GM21528 (cell line): ENCODE data around the gene TXNDC12.
"Not testable (repeated sequence)": the region's sequence is repeated elsewhere in the genome, so short reads cannot be mapped to it uniquely, and the experiment has no call there.

Experiments
- ATAC-seq: cut with Tn5 transposase; IDR thresholded peaks from one replicate; pipeline ENCODE4 v1.9.1; 2021; ENCODE audit warnings: mild to moderate bottlenecking, moderate library complexity; ENCODE audit not compliant: unreplicated experiment, low FRiP score

TXNDC12 gene

GRCh38 chr1:52055066-52055865 lies at the start of gene TXNDC12:
TXNDC12 (minus strand) TSS chr1:52055191; CDS start chr1:52055096, 95 bp downstream.
- peak; percentile 46 for ATAC-seq

- peak; percentile 67 for ATAC-seq
These were observed 47.5 kb upstream of the TXNDC12 start for GRCh38 chr1:52102336-52103013.

GRCh38 chr1:52098139-52098871 lies 43.3 kb upstream of the TXNDC12 start:
- no peak for ATAC-seq

- ATAC-seq: no peak
These were observed 41.2 kb upstream of the TXNDC12 start for GRCh38 chr1:52096216-52096615.

- not testable (repeated sequence) for ATAC-seq
These were observed 39.3 kb upstream of the TXNDC12 start for GRCh38 chr1:52094300-52094699.

- ATAC-seq: not testable (repeated sequence)
These were observed 32.9 kb upstream of the TXNDC12 start for GRCh38 chr1:52087892-52088291.

GRCh38 chr1:52080014-52080415 lies 25.0 kb upstream of the TXNDC12 start:
- ATAC-seq: no peak

- not testable (repeated sequence) for ATAC-seq
These were observed 22.3 kb upstream of the TXNDC12 start for GRCh38 chr1:52077277-52077676.

GRCh38 chr1:52072291-52072690 lies 17.3 kb upstream of the TXNDC12 start:
- no peak for ATAC-seq

- ATAC-seq: no peak
These were observed 15.7 kb upstream of the TXNDC12 start for GRCh38 chr1:52070704-52071103.

GRCh38 chr1:52063192-52063591 lies 8.2 kb upstream of the TXNDC12 start:
- ATAC-seq: no peak

GRCh38 chr1:52060822-52061221 lies 5.8 kb upstream of the TXNDC12 start:
- ATAC-seq: no peak

GRCh38 chr1:52059888-52060287 lies 4.9 kb upstream of the TXNDC12 start:
- no peak for ATAC-seq

- ATAC-seq: no peak
These were observed 4.3 kb upstream of the TXNDC12 start for GRCh38 chr1:52059321-52059720.

GRCh38 chr1:52057876-52058415 lies 3.0 kb upstream of the TXNDC12 start:
- ATAC-seq: no peak

GRCh38 chr1:52057255-52057654 lies 2.3 kb upstream of the TXNDC12 start:
- no peak for ATAC-seq

GRCh38 chr1:52056937-52057231 lies 1.9 kb upstream of the TXNDC12 start:
- peak; percentile 51 for ATAC-seq

GRCh38 chr1:52056163-52056936 lies 1.4 kb upstream of the TXNDC12 start, which contains the start of gene BTF3L4:
BTF3L4 (plus strand) TSS chr1:52056295; CDS start chr1:52059848, 3,553 bp downstream.
- ATAC-seq: peak; percentile 87

- ATAC-seq: no peak
These were observed 823 bp upstream of the TXNDC12 start for GRCh38 chr1:52055866-52056162.

GRCh38 chr1:52054496-52055065 lies 410 bp downstream of the TXNDC12 start:
- ATAC-seq: no peak
